ENCODE data around the gene MAGED1. TPM values are rescaled to one million over a fixed set of nuclear protein-coding genes. Genes with fewer than 3 reads are reported as not detected.
"Not testable (repeated sequence)": the region's sequence is repeated elsewhere in the genome, so short reads cannot be mapped to it uniquely, and the experiment has no call there.

Gene MAGED1
- total RNA-seq, 1 donor from 2014 or later: 61.7 TPM

DNA sequence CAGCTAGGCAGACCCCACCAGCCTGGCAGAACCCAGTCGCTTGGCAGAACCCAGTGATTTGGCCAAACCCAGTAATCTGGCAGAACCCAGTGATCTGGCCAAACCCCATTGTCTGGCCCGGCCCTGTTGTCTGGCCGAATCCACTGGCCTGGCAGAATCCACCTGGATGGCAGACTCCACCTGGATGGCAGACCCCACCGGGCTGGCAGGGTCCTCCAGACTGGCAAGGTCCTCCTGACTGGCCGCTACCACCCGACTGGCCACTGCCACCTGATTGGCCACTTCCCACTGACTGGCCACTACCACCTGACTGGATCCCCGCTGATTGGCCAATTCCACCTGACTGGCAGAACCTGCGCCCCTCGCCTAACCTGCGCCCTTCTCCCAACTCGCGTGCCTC, 3.2 kb downstream of the MAGED1 start:
- TF ChIP-seq, protein P1, sequence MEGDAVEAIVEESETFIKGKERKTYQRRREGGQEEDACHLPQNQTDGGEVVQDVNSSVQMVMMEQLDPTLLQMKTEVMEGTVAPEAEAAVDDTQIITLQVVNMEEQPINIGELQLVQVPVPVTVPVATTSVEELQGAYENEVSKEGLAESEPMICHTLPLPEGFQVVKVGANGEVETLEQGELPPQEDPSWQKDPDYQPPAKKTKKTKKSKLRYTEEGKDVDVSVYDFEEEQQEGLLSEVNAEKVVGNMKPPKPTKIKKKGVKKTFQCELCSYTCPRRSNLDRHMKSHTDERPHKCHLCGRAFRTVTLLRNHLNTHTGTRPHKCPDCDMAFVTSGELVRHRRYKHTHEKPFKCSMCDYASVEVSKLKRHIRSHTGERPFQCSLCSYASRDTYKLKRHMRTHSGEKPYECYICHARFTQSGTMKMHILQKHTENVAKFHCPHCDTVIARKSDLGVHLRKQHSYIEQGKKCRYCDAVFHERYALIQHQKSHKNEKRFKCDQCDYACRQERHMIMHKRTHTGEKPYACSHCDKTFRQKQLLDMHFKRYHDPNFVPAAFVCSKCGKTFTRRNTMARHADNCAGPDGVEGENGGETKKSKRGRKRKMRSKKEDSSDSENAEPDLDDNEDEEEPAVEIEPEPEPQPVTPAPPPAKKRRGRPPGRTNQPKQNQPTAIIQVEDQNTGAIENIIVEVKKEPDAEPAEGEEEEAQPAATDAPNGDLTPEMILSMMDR (IDR thresholded peaks at IDR 0.05; ENCODE audit: borderline replicate concordance): no peak
- no peak for DNase-seq
- Histone ChIP-seq H3K36me3 (peaks cover 43% of the 10 kb centered on the region), H3K27me3 (ENCODE audit: low read depth) (no peaks in the 10 kb centered on the region), H3K4me1 (peaks cover 13% of the 10 kb centered on the region), H3K4me3 (no peak overlapping the region), H3K27ac (replicated peaks) (no peak overlapping the region), H3K9me3 (replicated peaks) (no peaks in the 10 kb centered on the region)
- intact Hi-C loops (cut with micrococcal nuclease): no loop called here

DNA sequence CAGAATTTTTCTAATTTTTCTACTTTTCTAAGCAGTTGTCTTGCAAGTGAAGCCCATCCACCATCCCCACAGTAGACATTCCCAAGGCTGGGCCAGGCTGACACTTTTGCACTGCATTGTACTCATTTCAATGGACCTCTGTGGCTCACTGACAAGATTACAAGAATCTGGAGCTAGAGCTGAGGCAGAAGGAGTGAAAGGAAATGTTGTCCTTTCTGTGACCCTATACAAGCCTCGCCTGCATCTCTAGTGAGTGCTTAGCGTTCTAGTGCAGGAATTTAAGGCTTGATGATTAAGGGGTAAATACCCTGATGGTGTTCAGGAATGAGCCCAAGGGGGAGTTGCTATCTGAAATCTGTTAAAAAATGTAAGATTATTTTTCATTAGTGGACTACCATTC, 6.3 kb downstream of the MAGED1 start:
- H3K36me3 ChIP-seq: peaks cover 54% of the 10 kb centered on the region
- TF ChIP-seq, protein P1 (IDR thresholded peaks at IDR 0.05; ENCODE audit: borderline replicate concordance): no peak
- intact Hi-C loops (cut with micrococcal nuclease): no loop called here

DNA sequence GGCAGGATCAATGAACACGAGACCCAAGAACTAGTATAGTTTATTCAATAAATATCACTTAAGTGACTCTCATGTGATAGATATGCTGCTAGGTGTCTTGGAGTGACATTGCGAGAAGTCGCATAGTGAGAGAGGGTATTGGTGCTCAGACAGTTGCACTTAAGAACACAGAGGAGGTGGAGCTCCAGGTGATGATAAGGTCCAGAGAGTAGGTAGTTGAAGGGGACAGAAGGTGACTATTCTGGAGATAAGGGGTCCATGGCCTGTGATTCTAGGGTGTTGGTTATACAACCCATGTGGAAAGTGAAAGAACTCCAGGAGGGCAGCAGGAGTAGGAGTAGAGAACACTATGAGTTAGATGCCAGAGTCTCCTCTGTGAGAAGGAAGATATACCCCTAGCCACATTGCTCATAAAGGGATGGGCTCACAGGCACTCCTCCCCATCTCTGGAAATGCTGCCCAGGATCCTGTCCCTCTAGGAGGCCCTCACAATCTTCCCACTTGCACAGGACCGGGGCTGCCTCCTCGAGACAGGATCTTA, 9.2 kb downstream of the MAGED1 start:
- H3K4me1 ChIP-seq: no peaks in the 10 kb centered on the region
- no peaks in the 10 kb centered on the region for H3K27me3 ChIP-seq (ENCODE audit: low read depth)
- no peak overlapping the region for H3K4me3 ChIP-seq
- peaks cover 49% of the 10 kb centered on the region for H3K36me3 ChIP-seq
- intact Hi-C loops (cut with micrococcal nuclease): no loop called here
- H3K9me3 ChIP-seq (replicated peaks): no peaks in the 10 kb centered on the region
- TF ChIP-seq, protein P1 (IDR thresholded peaks at IDR 0.05; ENCODE audit: borderline replicate concordance): no peak
- DNase-seq: no peak
- no peak overlapping the region for H3K27ac ChIP-seq (replicated peaks)

More for the DNA sequence above, 6.3 kb downstream of the MAGED1 start:
- Histone ChIP-seq H3K4me1 (peaks cover 4% of the 10 kb centered on the region), H3K27ac (replicated peaks) (no peak overlapping the region), H3K9me3 (replicated peaks) (no peaks in the 10 kb centered on the region), H3K4me3 (no peak overlapping the region), H3K27me3 (ENCODE audit: low read depth) (no peaks in the 10 kb centered on the region)
- DNase-seq: no peak

DNA sequence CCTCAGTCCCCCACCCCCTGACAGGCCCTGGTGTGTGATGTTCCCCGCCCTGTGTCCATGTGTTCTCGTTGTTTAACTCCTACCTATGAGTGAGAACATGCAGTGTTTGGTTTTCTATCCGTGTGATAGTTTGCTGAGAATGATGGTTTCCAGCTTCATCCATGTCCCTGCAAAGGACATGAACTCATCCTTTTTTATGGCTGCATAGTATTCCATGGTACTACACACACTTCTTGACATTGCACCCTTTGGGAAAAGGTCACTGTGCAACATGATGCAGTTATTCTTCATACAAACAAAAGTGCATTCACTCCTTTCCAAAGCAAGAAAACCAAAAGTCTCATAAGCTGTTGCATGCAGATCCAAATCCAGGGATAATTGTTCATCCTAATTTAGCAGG, 11.7 kb downstream of the MAGED1 start:
- intact Hi-C loops (cut with micrococcal nuclease); H3K4me1 ChIP-seq: not testable (repeated sequence)

DNA sequence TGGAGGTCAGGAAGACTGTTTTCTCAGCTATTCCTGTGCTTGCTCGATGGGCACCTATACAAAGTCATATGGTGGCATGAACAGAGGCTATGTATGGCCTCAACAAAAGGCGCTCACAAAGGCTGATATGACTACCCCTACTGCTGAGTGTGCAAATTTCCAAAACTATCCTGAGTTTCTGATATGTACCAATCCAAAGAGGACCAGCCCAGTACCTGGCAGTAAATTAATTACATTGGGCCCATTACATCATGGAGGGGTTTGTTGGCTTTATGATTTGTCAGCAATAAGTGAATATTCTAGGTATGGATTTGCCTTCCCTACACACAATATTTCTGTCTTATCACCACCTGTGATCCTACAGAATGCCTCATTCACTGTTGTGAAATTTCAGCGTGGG, 12.3 kb downstream of the MAGED1 start:
- no peak overlapping the region for H3K27ac ChIP-seq (replicated peaks)
- peaks cover 20% of the 10 kb centered on the region for H3K36me3 ChIP-seq
- TF ChIP-seq, protein P1 (IDR thresholded peaks at IDR 0.05; ENCODE audit: borderline replicate concordance): no peak
- DNase-seq: no peak
- intact Hi-C loops (cut with micrococcal nuclease): no loop called here
- no peak overlapping the region for H3K4me3 ChIP-seq
- H3K9me3 ChIP-seq (replicated peaks): no peaks in the 10 kb centered on the region
- no peaks in the 10 kb centered on the region for H3K27me3 ChIP-seq (ENCODE audit: low read depth)
- H3K4me1 ChIP-seq: no peaks in the 10 kb centered on the region

More for the DNA sequence above, 11.7 kb downstream of the MAGED1 start:
- peaks cover 26% of the 10 kb centered on the region for H3K36me3 ChIP-seq
- H3K4me3 ChIP-seq; H3K9me3 ChIP-seq (replicated peaks); H3K27me3 ChIP-seq (ENCODE audit: low read depth); H3K27ac ChIP-seq (replicated peaks); DNase-seq: not testable (repeated sequence)

DNA sequence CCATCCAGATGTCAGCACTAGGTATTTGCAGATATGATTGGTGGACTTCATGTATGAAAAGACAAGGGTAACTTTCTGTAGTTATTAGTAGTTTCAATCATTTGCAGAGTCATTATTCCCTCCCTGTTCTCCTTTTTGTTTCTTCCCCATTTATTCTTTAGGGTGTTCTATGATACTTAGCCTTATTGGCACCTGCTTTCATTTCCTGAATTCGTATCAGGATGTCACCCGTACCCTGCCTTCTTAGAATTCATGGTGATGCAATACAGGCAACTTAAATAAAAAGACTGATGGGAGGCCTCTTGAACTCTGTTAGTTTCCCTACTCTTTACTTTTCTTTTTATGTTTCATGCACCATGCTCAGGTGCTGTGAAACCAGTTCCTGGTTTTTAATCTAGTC, 24.2 kb downstream of the MAGED1 start:
- Histone ChIP-seq H3K4me1 (no peaks in the 10 kb centered on the region), H3K9me3 (replicated peaks) (peaks cover 6% of the 10 kb centered on the region), H3K4me3 (no peak overlapping the region), H3K27ac (replicated peaks) (no peak overlapping the region), H3K27me3 (ENCODE audit: low read depth) (peaks cover 4% of the 10 kb centered on the region), H3K36me3 (no peaks in the 10 kb centered on the region)
- DNase-seq: no peak
- TF ChIP-seq, protein P1 (IDR thresholded peaks at IDR 0.05; ENCODE audit: borderline replicate concordance): no peak
- intact Hi-C loops (cut with micrococcal nuclease): no loop called here

All from left ventricle myocardium inferior (tissue), 1 donor.